AG04450 (cell line): ENCODE data around the gene RTCA. TPM values are rescaled to one million over a fixed set of nuclear protein-coding genes. Genes with fewer than 3 reads are reported as not detected.

ENCODE experiments used
- CTCF ChIA-PET: fragments of 300-600, 350-600 bp; formaldehyde crosslinking; extraction: SDS; loops from one replicate; lab custom pipeline; 2022; ENCODE audit warnings: antibody characterized with exemption, inconsistent platforms; lab: Charles Lee
- POLR2A ChIA-PET: fragments of 350-600 bp; formaldehyde crosslinking; extraction: SDS; loops from one replicate; lab custom pipeline; 2021; ENCODE audit warnings: antibody characterized with exemption, inconsistent platforms; lab: Yijun Ruan, JAX
- DNase-seq: peaks from one replicate; pipeline ENCODE4 v3.0.0-alpha.2; 2011; ENCODE audit warnings: low read depth, low spot score
- H3K27ac ChIP-seq: one replicate; pipeline ENCODE4 v1.5.1; 2012; ENCODE audit warnings: low read depth, low read length, control low read depth
- H3K27me3 ChIP-seq: one replicate; pipeline ENCODE4 v1.6.0; 2012; ENCODE audit warnings: low read length; ENCODE audit not compliant: control insufficient read depth, insufficient read depth
- H3K4me3 ChIP-seq: 2 replicates; pipeline ENCODE4 v1.5.1; 2011; ENCODE audit warnings: mild to moderate bottlenecking, low read depth, low read length, control low read depth
- H3K9me3 ChIP-seq: 2 replicates; pipeline ENCODE4 v1.5.1; 2012; ENCODE audit warnings: low read length; ENCODE audit not compliant: control insufficient read depth, insufficient read depth
- CTCF ChIP-seq: IDR thresholded peaks from 2 replicates; pipeline ENCODE4 v1.5.1; 2011; ENCODE audit warnings: low read depth, low read length, control low read depth, inconsistent platforms
- polyA plus RNA-seq: library from polyadenylated mRNA; depleted of rRNA; stranded (reverse); fragments of >200 nt; gene quantifications from 2 replicates; pipeline ENCODE4 v1.2.3, GENCODE V29; 2011

RTCA gene
- polyA plus RNA-seq, 1 experiment: 48.8 TPM

GRCh38 chr1:100302739-100303138 lies 36.7 kb downstream of the RTCA start:
- DNase-seq: no peak
- TF ChIP-seq CTCF: no peak
- ChIA-PET POLR2A (no interaction called here), CTCF (no interaction called here)
- no peak overlapping the region for H3K4me3 ChIP-seq
- H3K27ac ChIP-seq: no peak overlapping the region
- H3K9me3 ChIP-seq: no peaks in the 10 kb centered on the region
- H3K27me3 ChIP-seq: no peaks in the 10 kb centered on the region

- DNase-seq: no peak
- no peaks in the 10 kb centered on the region for H3K27me3 ChIP-seq
- no peaks in the 10 kb centered on the region for H3K9me3 ChIP-seq
- no peak for TF ChIP-seq CTCF
- no peak overlapping the region for H3K27ac ChIP-seq
- POLR2A ChIA-PET: no interaction called here
- H3K4me3 ChIP-seq: no peak overlapping the region
- CTCF ChIA-PET: no interaction called here
Measured at GRCh38 chr1:100304227-100304626, 38.2 kb downstream of the RTCA start.

- CTCF ChIA-PET: no interaction called here
Measured at GRCh38 chr1:100304921-100305320, 38.9 kb downstream of the RTCA start.

GRCh38 chr1:100305954-100306353 lies 39.9 kb downstream of the RTCA start:
- no peak overlapping the region for H3K4me3 ChIP-seq
- POLR2A ChIA-PET: no interaction called here
- CTCF ChIA-PET: no interaction called here

More at GRCh38 chr1:100304921-100305320, 38.9 kb downstream of the RTCA start:
- Histone ChIP-seq H3K4me3 (no peak overlapping the region), H3K9me3 (no peaks in the 10 kb centered on the region), H3K27me3 (no peaks in the 10 kb centered on the region), H3K27ac (no peak overlapping the region)
- TF ChIP-seq CTCF: no peak
- POLR2A ChIA-PET: no interaction called here
- DNase-seq: no peak

GRCh38 chr1:100306735-100307313 lies 40.8 kb downstream of the RTCA start:
- DNase-seq: no peak
- Histone ChIP-seq H3K27ac (no peak overlapping the region), H3K9me3 (no peaks in the 10 kb centered on the region), H3K27me3 (peaks cover 3% of the 10 kb centered on the region), H3K4me3 (no peak overlapping the region)
- TF ChIP-seq CTCF: no peak
- POLR2A ChIA-PET: no interaction called here
- CTCF ChIA-PET: no interaction called here

More at GRCh38 chr1:100305954-100306353, 39.9 kb downstream of the RTCA start:
- Histone ChIP-seq H3K9me3 (no peaks in the 10 kb centered on the region), H3K27ac (no peak overlapping the region), H3K27me3 (no peaks in the 10 kb centered on the region)
- DNase-seq: no peak
- TF ChIP-seq CTCF: no peak
